Neural crest cell (in vitro differentiated cells): ENCODE data around the gene IQSEC2. TPM values are rescaled to one million over a fixed set of nuclear protein-coding genes. Genes with fewer than 3 reads are reported as not detected.

Experiments
- DNase-seq: peaks from one replicate; pipeline ENCODE4 v3.0.0; 2021; ENCODE audit warnings: low read depth, mixed read lengths, low spot score
- H3K27ac Mint-ChIP-seq: one replicate; pipeline ENCODE4 v1.8.0; 2021; ENCODE audit warnings: mild to moderate bottlenecking, mixed read lengths; ENCODE audit not compliant: unreplicated experiment
- H3K27me3 Mint-ChIP-seq: 2 replicates; pipeline ENCODE4 v1.8.0; 2021; ENCODE audit warnings: low read depth, mild to moderate bottlenecking, mixed read lengths
- H3K36me3 Mint-ChIP-seq: 2 replicates; pipeline ENCODE4 v1.8.0; 2021; ENCODE audit warnings: low read depth, mild to moderate bottlenecking, mixed read lengths
- H3K4me1 Mint-ChIP-seq: 2 replicates; pipeline ENCODE4 v1.8.0; 2021; ENCODE audit warnings: mixed read lengths
- H3K4me3 Mint-ChIP-seq: one replicate; pipeline ENCODE4 v1.8.0; 2021; ENCODE audit warnings: mild to moderate bottlenecking, mixed read lengths
- H3K9me3 Mint-ChIP-seq: 2 replicates; pipeline ENCODE4 v1.8.0; 2021; ENCODE audit warnings: mixed read lengths
- CTCF ChIP-seq: fragments of 200-600 bp; sonication (generic); conservative IDR thresholded peaks from 2 replicates; pipeline ENCODE4 v1.5.0; 2021; ENCODE audit warnings: antibody characterized with exemption, mild to moderate bottlenecking
- total RNA-seq: library from RNA; stranded (reverse); gene quantifications from 2 replicates; pipeline ENCODE4 v1.2.1, GENCODE V29; 2021

IQSEC2 gene
- total RNA-seq, 1 donor from 2014 or later = 1.7 TPM

GRCh38 chrX:53253293-53254020, 27.9 kb downstream of the IQSEC2 start:
- no peak for TF ChIP-seq CTCF
- H3K27me3 Mint-ChIP-seq = no peaks in the 10 kb centered on the region
- H3K4me1 Mint-ChIP-seq = no peaks in the 10 kb centered on the region
- peaks cover 3% of the 10 kb centered on the region for H3K9me3 Mint-ChIP-seq
- no peak for DNase-seq
- no peak overlapping the region for H3K4me3 Mint-ChIP-seq
- peaks cover 2% of the 10 kb centered on the region for H3K36me3 Mint-ChIP-seq
- H3K27ac Mint-ChIP-seq = no peak overlapping the region

GRCh38 chrX:53251307-53251706, 30.1 kb downstream of the IQSEC2 start:
- Mint-ChIP-seq H3K36me3 (no peaks in the 10 kb centered on the region), H3K4me1 (no peaks in the 10 kb centered on the region), H3K9me3 (peaks cover 3% of the 10 kb centered on the region), H3K27me3 (no peaks in the 10 kb centered on the region), H3K4me3 (no peak overlapping the region), H3K27ac (no peak overlapping the region)
- DNase-seq = no peak
- TF ChIP-seq CTCF = no peak

- Mint-ChIP-seq H3K36me3 (no peaks in the 10 kb centered on the region), H3K4me3 (no peak overlapping the region), H3K27ac (no peak overlapping the region), H3K27me3 (no peaks in the 10 kb centered on the region), H3K9me3 (peaks cover 3% of the 10 kb centered on the region), H3K4me1 (no peaks in the 10 kb centered on the region)
- TF ChIP-seq CTCF = no peak
- no peak for DNase-seq
Measured at GRCh38 chrX:53250556-53250955, 30.8 kb downstream of the IQSEC2 start.

- H3K9me3 Mint-ChIP-seq = peaks cover 3% of the 10 kb centered on the region
- H3K4me3 Mint-ChIP-seq = no peak overlapping the region
- no peak overlapping the region for H3K27ac Mint-ChIP-seq
- H3K27me3 Mint-ChIP-seq = no peaks in the 10 kb centered on the region
- no peaks in the 10 kb centered on the region for H3K4me1 Mint-ChIP-seq
- DNase-seq = no peak
- TF ChIP-seq CTCF = no peak
- H3K36me3 Mint-ChIP-seq = no peaks in the 10 kb centered on the region
Measured at GRCh38 chrX:53249408-53250042, 31.9 kb downstream of the IQSEC2 start.

GRCh38 chrX:53247928-53248327, 33.5 kb downstream of the IQSEC2 start:
- H3K36me3 Mint-ChIP-seq = no peaks in the 10 kb centered on the region
- H3K27ac Mint-ChIP-seq = no peak overlapping the region
- no peaks in the 10 kb centered on the region for H3K9me3 Mint-ChIP-seq
- no peaks in the 10 kb centered on the region for H3K4me1 Mint-ChIP-seq
- no peak for DNase-seq
- no peak overlapping the region for H3K4me3 Mint-ChIP-seq
- H3K27me3 Mint-ChIP-seq = no peaks in the 10 kb centered on the region
- TF ChIP-seq CTCF = no peak
